Measurements from ENCODE around the gene ASAP2.

The ASAP2 gene

DNA sequence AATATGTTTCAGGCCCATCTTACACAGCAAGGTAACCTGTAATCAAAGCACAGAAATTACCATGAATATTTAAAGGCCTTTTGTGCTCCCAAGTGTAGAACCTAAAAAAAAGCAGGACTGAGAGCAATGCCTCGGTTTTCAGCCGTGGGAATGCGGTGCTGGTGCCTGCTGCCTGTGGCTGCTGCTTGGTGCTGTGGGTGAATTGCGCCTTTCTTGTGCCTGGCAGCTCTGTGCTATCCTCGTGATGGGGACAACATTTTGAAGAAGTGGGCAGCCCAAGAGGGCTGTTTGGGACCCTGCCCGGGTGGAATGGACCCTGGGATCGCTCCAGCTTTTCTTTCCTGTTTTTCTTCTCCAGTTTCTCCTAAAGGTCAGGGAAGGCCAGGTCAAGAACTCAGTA is 91.2 kb downstream of the ASAP2 start:
- no peak for DNase-seq (ENCODE audit: low spot score)

DNA sequence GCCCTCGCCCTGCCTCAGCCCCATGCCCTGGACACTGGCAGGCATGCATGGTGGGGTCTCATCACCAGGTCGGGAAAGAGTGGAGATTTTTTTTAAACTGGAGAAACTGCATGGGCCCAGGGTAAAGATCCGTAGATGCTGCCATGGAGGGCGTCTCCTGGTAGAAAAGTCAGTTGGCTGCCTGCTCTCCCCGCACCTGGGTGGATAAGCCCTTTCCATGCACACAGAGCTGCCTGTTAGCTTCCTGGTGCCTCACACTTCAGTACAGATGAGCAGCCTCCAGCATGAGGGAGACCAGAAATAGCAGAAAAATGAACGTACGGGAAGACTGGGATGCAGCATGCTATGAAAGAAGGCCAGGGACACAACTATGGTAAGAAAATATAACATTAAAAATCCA is 92.0 kb downstream of the ASAP2 start:
- no peak for DNase-seq (ENCODE audit: low spot score)

- DNase-seq (ENCODE audit: low spot score), result no peak
Observed at GRCh38 chr2:9299161-9300100, 92.8 kb downstream of the ASAP2 start.

DNA sequence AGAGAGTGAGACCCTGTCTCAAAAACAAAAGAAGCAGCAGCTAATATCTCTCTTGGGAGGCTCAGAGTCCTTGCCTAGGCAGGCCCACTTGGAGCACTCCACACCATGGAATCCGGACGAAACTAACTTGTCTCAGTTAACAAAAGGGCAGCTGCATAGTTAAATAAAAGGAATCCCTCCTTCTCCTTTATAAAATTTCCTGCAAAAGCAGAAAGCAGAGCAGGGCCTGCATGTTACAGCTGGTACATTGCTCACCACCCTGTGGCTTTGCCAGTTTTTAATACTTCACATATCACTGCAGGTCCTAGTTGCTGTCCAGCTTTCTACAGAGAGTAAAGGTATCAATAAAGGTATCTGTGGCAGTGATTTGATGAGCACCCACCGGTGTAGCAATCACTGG is 93.6 kb downstream of the ASAP2 start:
- no peak for DNase-seq (ENCODE audit: low spot score)

- no peak for DNase-seq (ENCODE audit: low spot score)
Observed at GRCh38 chr2:9300829-9301453, 94.3 kb downstream of the ASAP2 start.

DNA sequence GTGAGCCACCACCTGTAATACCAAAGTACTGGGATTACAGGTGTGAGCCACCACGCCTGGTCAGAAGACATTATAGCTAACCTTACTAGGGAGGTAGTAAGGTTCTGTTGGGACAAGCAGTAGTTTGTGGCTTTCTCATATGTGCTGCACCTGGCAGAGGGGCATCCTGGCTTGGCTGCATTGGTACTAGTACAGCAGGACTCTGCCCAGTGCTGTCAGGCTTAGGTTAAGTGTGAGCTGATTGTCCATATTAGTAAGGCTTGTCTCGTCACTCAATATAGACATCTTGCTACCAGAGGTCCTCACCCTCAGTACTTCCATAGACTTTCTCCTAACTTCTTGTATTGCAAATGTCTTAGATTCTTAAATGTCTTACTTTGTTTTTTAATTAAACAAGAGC is 96.1 kb downstream of the ASAP2 start:
- DNase-seq (ENCODE audit: low spot score), result no peak

DNA sequence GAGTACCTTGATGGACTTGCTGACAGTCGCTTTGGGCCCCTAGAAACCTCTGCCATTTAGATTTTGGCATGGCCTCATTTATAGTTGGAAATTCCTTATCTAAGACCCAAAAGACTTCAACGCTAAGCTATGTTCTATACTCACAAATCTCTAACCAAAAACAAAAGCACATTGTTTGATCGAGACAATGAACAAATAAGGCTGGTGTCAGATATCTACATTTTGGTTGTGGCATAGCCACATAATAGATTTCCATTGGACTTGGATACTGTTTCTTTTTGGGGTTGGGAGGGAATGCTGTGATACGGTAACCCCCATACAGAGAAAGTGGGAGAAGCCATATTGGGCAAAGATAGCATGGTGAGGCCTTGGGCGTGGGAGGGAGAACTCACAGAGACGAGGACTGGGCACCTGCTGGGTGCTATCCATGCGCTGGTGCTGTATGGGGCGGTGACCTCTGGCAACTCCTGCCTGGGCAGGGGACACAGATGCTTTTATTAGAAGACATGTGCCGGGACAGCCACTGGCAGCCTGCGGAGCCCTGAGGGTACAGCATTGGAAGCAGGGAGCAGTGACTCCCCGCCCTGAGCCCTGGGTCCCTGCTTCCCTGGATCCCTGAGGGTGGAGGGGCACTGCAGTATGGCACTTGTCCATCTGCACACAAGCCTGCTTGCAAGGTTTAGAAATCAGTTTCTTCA is 97.1 kb downstream of the ASAP2 start:
- DNase-seq (ENCODE audit: low spot score), result no peak

DNA sequence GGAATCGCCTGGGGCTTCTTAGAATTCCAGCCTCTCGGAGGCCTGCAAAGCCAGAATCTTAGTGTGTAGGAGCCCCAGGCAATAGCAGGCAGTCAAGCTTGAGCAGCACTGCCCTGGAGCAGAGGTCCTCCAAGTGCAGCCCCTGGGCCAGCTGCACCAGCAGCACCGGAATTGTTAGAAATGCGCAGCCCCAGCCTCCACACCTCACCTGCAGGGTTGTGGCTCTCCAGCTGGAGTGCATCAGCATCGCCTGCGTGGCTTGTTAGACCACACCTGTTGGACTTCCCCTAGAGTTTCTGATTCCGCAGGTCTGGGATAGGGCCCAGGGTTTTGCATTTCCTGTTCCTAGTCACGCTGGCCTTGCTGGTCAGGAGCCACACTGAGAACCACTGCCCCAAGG is 100.3 kb downstream of the ASAP2 start:
- DNase-seq (ENCODE audit: low spot score), result no peak

GRCh38 chr2:9307535-9307934 is 100.9 kb downstream of the ASAP2 start:
- no peak for DNase-seq (ENCODE audit: low spot score)

- DNase-seq (ENCODE audit: low spot score), result no peak
Observed at GRCh38 chr2:9308186-9308955, 101.8 kb downstream of the ASAP2 start.

DNA sequence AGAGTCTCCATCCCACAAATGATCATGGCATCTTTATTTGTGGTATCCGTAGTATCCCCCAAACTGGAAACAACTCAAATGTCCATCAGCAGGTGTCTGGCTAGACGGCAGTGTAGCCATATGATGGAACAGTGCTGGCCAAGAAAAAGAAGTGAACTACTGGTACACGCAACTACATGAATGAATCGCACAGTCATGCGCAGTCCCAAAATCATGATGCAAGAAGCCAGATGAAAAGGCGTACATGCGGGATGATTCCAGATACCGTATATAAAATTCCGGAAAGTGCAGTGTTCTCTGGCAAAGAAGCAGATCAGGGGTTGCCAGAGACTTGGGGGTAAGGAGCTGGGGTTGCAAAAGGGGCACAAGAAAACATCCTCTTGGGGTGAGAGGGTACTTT is 102.5 kb downstream of the ASAP2 start:
- DNase-seq (ENCODE audit: low spot score), result no peak

GRCh38 chr2:9310377-9310776 is 103.8 kb downstream of the ASAP2 start:
- no peak for DNase-seq (ENCODE audit: low spot score)

DNA sequence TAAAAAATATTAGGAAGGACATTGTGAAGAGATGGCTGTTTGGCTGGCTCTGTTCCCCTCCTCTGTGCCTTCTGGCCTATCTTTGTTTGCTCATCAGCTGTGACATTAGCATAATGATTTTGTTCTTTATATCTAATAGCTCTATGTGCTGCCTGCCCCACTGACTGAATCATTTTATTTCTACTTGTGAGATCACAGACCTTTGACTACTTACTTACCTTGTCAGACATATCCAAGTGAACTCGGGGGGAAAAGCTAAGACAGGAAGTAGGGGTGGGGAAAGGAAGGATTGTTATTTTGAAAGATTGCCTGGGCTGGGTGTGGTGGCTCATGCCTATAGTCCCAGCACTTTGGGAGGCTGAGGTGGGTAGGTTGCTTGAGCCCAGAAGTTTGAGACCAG is 104.2 kb downstream of the ASAP2 start:
- no peak for DNase-seq (ENCODE audit: low spot score)

- no peak for DNase-seq (ENCODE audit: low spot score)
Observed at GRCh38 chr2:9311488-9311887, 104.9 kb downstream of the ASAP2 start.

- DNase-seq (ENCODE audit: low spot score), result no peak
Observed at GRCh38 chr2:9312591-9312990, 106.0 kb downstream of the ASAP2 start.

- no peak for DNase-seq (ENCODE audit: low spot score)
Observed at GRCh38 chr2:9313443-9313842, 106.8 kb downstream of the ASAP2 start.

DNA sequence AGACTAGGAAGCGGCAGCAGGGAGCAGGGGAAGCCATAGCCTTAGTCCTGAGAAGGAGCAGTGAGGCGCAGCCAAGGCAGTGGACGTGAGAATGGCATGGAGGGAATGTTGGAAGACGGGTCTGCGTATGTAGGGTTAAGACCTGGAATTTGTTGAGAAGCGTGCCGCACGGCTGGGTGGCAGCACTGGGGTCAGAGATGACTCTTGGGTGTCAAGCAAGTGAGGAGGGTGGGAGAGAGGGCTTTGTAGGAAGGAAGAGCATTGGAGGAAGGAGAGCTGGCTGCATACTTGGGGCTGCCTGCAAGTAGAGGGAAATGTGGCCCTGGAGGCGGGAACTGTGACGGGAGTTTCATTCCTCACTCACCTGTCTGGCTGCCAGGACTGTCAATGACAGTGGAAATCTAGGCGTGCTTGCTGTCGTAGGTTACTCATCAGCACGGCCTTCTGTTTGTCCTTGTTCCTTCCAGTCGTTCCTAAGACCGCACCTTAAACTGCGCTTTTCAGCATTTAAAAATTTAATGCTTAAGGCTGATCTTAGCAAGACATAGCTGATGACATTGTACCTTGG is 108.8 kb downstream of the ASAP2 start:
- no peak for DNase-seq (ENCODE audit: low spot score)

GRCh38 chr2:9317559-9317958 is 110.9 kb downstream of the ASAP2 start:
- no peak for DNase-seq (ENCODE audit: low spot score)

- DNase-seq (ENCODE audit: low spot score), result no peak
Observed at GRCh38 chr2:9318461-9319337, 112.1 kb downstream of the ASAP2 start.

DNA sequence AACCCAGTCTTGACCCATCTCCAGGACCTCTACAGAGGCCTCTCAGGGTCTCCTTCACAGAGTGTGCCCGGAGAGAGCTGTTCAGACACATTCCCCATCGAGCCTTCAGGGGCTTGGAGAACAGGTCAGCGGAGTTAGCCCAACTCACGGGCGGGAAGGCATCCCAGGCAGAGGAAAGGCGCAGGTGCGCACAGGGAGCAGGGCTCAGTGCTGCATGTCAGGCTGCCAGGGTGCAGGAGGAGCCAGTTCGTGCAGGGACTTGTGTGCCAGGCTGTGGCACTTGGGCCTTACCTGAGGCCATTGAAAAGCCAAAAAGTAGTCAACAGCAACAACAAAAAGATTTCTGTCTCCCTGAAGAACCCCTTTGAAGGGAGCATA is 112.7 kb downstream of the ASAP2 start:
- DNase-seq (ENCODE audit: low spot score), result no peak

DNA sequence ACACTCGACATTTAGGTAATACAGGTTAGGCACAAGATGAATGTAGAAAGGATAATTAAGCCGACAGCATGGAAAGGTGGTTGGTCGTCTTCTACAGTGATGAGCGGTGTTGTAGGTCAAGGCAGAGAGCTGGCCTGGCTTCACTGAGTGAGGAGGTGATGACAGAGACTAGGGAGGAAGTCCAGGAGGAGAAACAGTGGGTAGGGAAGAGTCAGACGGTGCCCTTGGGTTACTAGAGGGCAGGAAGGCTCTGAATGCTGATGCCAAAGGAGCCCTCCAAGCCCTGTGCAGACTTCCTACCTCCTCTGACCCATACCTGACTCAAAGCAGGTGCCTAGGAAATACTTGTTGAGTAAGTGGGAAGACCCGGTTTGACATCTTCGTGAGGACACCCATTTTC is 116.0 kb downstream of the ASAP2 start:
- DNase-seq (ENCODE audit: low spot score), result no peak
